Astrocyte (in vitro differentiated cells and primary cell): ENCODE data around the gene DPP8.

ENCODE experiments used
- EZH2 ChIP-seq: IDR thresholded peaks from 2 replicates; pipeline ENCODE4 v1.6.1; 2012; ENCODE audit warnings: mild to moderate bottlenecking, low read length, inconsistent platforms; ENCODE audit not compliant: insufficient read depth
- TF ChIP-seq, protein P1 (sequence below): IDR thresholded peaks from 2 replicates; pipeline ENCODE4 v1.5.1; 2011; ENCODE audit warnings: low read depth, mild to moderate bottlenecking, inconsistent platforms, low read length, moderate library complexity; ENCODE audit not compliant: insufficient read depth

DNA sequence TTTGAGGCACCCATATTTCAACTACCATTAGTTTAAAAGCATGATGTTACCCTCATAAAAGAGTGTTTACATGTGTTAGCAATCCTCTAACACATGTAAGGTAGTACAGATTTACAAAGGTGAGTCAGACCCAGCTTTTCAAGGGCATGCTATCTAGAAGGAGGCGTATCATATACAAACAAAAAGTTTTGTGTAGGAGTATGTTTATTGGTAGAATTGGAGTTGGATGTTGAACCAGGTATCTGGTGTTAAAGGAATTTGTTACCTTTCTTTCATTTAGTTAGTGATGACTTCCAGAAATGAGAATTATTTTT is 15.2 kb upstream of the DPP8 start:
- TF ChIP-seq, protein P1, sequence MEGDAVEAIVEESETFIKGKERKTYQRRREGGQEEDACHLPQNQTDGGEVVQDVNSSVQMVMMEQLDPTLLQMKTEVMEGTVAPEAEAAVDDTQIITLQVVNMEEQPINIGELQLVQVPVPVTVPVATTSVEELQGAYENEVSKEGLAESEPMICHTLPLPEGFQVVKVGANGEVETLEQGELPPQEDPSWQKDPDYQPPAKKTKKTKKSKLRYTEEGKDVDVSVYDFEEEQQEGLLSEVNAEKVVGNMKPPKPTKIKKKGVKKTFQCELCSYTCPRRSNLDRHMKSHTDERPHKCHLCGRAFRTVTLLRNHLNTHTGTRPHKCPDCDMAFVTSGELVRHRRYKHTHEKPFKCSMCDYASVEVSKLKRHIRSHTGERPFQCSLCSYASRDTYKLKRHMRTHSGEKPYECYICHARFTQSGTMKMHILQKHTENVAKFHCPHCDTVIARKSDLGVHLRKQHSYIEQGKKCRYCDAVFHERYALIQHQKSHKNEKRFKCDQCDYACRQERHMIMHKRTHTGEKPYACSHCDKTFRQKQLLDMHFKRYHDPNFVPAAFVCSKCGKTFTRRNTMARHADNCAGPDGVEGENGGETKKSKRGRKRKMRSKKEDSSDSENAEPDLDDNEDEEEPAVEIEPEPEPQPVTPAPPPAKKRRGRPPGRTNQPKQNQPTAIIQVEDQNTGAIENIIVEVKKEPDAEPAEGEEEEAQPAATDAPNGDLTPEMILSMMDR, result no peak
- no peak for TF ChIP-seq EZH2
